GM13977 (cell line): ENCODE measurements around the gene FRMD4B.

Experiments
- DNase-seq: peaks from one replicate; pipeline ENCODE4 v3.0.0; 2012; ENCODE audit warnings: low spot score
- in situ Hi-C: fragments of 300-500 bp; cut with MboI; formaldehyde crosslinking; loops from one replicate; pipeline ENCODE4 v1.12.0; 2022; ENCODE audit warnings: low sequenced_read_pairs, low pct_unique_long_range_greater_than_20kb, mixed read lengths, inconsistent platforms; ENCODE audit not compliant: unreplicated experiment
- TF ChIP-seq, protein P1 (sequence below): IDR thresholded peaks from 2 replicates; pipeline ENCODE4 v1.5.1; 2012; ENCODE audit warnings: mild to moderate bottlenecking, control low read depth; ENCODE audit not compliant: insufficient read depth; ENCODE audit errors: extremely low read depth, missing control alignments

Gene FRMD4B

DNA sequence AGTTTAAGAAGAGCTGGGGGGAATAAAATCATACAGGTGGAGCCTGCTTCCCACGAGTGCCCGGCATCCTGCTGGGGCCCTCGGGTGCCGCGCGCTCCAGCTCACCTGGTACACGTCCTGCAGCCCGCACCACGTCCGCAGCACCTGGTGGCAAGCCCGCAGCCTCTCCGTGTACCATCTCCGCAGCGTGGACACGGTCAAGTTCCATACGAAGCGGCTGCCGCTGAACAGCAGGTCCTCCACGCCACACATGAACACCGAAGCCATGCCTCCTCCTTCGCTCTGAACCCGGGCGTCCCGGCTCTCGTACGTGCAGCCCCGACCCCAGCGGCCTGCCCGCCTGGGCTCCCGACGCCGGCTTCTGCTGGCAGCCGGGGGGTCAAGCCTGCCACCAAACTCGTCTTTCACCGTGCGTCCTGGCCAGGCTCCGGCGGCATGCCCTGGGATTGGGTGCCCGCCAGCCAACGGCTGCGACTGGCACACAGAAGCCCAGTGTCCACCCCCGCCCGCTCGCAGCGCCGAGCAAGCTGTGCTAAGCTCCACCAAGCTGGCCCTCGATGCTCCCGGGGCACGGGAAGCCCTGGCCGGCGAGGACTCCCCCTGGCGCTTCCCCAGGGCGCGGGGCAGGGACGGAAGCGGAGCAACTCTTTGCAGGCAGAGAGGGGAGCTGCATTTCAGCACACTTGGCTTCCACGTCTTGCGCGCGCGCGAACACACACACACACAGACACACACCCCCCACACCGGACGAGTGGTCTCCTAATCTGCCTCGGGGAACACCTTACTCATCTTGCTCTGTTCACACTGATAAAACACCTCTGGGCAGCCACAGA lies at the start of gene FRMD4B:
Gene FRMD4B (minus strand): TSS at position 366 of the 833 bp plus-strand sequence. CDS start 99 bp downstream, at position 267.
- TF ChIP-seq, protein P1, sequence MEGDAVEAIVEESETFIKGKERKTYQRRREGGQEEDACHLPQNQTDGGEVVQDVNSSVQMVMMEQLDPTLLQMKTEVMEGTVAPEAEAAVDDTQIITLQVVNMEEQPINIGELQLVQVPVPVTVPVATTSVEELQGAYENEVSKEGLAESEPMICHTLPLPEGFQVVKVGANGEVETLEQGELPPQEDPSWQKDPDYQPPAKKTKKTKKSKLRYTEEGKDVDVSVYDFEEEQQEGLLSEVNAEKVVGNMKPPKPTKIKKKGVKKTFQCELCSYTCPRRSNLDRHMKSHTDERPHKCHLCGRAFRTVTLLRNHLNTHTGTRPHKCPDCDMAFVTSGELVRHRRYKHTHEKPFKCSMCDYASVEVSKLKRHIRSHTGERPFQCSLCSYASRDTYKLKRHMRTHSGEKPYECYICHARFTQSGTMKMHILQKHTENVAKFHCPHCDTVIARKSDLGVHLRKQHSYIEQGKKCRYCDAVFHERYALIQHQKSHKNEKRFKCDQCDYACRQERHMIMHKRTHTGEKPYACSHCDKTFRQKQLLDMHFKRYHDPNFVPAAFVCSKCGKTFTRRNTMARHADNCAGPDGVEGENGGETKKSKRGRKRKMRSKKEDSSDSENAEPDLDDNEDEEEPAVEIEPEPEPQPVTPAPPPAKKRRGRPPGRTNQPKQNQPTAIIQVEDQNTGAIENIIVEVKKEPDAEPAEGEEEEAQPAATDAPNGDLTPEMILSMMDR, result peak; percentile 35
- DNase-seq, result peak; percentile 52
- in situ Hi-C loops, result no loop called here

DNA sequence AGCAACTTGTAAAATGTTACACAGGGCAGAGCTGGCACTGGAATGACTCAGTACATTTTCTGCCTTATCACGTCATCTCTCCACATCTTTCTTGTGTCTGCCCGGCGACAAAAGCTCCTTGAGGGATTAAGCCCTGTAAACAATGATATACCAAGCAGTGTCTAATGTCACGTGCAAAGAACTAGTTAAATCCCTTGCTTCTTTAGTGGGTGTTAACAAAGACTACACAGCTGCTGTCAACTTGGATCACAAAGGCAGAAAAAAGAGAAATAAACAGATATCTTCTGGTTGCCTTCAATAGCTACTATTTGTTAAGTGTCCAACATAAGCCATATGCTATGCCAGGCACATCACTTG lies 48.1 kb upstream of the FRMD4B start:
- TF ChIP-seq, protein P1, result no peak
- no peak for DNase-seq

DNA sequence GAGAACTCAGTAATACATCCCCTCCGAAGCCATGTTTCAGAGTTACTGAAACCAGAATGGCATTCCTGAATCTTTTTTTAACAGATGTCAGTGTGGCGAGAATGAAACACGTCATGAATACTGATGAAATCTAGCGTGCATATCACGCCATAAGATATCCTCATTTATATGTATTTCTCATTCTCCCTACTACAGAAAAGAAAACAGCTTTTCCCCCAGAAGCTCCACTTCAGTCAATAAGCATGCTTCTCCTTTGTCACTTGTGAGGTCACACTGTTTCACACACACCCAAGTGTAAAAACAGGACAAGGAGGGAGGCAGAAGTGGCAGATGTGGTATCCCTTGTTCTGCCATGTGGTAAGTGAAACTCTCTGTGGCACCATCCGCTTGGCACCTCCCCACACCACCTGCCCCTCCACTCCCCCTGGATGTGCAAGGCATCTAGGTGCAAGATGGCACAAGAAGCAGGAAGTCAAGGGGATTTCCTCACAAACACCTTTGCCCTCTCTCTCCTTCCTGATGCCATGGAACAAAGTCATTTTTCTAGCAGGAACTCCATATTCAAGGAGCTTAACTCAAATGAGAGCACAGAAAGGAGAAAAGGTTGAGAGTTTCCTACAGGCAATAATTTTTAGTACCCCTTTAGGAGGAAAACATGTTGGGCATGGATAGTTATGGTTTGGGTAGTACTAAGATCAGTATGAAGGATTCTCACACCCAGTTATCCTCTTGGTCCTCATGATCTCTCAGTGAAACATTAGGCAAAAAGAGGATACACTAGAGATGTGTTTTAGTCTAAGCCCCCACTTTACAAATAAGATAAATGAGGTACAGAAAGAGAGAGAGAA lies 47.5 kb upstream of the FRMD4B start:
- TF ChIP-seq, protein P1, result no peak
- DNase-seq, result no peak
- in situ Hi-C loops, result no loop called here

More for the DNA sequence above, 48.1 kb upstream of the FRMD4B start:
- in situ Hi-C loops, result no loop called here

DNA sequence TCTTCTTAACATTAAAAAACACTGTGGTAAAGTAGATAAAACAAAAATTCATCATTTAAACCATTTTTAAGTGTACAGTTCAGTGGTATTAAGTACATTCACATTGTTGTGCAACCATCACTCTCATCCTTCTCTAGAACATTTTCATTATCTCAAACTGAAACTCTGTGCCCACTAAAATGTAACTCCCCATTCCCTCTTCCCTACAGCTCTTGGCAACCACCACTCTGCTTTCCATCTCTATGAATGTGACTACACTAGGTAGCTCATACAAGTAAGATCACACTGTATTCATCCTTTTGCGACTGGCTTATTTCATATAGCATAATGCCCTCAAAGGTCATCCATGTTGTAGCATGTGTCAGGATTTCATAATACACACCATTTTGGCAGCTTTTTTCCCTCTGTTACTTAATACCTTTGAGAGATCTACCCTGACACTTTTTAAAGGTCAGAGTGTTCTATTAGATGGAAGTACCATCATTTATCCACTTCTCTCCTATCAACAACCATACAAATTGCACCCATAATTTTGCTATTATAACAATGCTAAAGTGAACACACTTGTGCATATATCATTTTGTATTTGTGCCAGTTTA lies 42.9 kb upstream of the FRMD4B start:
- DNase-seq, result no peak
- TF ChIP-seq, protein P1, result no peak
- in situ Hi-C loops, result loop anchor here (10.0 kb wide), 2 partner anchors 104 to 274 kb away; no protein-coding TSS in a partner anchor

DNA sequence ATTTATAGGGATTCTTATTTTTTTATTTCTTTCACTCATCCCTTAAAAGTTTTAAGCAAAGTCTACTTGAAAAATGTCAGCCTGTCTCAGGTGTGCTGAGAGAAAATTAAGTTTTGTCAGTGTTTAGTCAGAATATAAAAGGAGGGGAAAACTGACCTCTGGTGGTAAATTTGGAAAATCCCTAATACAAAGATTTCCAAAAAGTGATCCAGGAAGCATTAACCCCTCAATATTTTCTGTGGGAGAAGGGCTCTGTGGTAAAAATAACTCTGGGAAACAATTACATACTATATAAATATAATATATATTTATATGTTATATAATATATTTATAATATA lies 41.0 kb upstream of the FRMD4B start:
- in situ Hi-C loops, result loop anchor here (10.0 kb wide), 2 partner anchors 102 to 272 kb away; no protein-coding TSS in a partner anchor
- TF ChIP-seq, protein P1, result no peak
- no peak for DNase-seq

DNA sequence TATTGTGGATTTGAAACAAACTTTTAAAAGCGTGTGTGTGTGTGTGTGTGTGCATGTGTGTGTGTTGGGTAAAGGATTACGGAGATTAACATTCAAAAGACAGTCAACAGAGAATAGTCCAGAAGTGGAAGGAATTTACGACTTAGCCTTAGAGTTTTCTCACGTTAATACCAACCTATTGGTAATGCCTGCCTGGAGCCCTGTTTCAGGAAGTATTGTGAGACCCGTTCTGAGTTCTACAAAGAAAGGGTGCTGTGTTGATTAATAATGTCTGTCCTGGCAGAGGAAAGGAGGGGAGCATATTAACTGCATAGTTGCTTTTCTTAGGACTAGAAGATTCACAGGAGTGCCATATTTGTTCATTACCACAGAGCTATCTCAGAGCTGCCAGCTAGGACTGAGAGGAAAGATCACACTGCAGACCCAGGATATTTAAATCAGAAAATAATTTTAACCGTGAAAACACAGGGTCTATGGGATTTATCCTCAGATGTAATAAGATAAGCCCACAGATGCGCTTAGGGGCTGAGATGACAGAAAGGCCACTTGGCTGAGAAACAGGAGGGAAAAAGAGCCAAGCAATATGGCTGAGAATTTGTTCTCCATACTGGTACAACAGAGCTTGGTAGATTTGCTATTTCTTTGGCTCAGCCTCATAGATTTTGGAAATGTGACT lies 40.5 kb upstream of the FRMD4B start:
- DNase-seq, result no peak
- TF ChIP-seq, protein P1, result no peak
- in situ Hi-C loops, result loop anchor here (10.0 kb wide), 2 partner anchors 102 to 272 kb away; no protein-coding TSS in a partner anchor
